GM21723 (cell line): ENCODE measurements around the gene SFI1.
"Not testable (repeated sequence)": the region's sequence is repeated elsewhere in the genome, so short reads cannot be mapped to it uniquely, and the experiment has no call there.

ENCODE experiments used
- ATAC-seq: cut with Tn5 transposase; IDR thresholded peaks from one replicate; pipeline ENCODE4 v1.9.1; 2021; ENCODE audit warnings: mild to moderate bottlenecking, moderate library complexity; ENCODE audit not compliant: unreplicated experiment

The SFI1 gene

GRCh38 chr22:31630331-31631329 is 134.3 kb downstream of the SFI1 start:
- ATAC-seq: no peak

GRCh38 chr22:31631436-31631835 is 135.1 kb downstream of the SFI1 start:
- no peak for ATAC-seq

GRCh38 chr22:31635638-31636306 is 139.4 kb downstream of the SFI1 start:
- ATAC-seq: no peak

- peak; percentile 52 for ATAC-seq
Measured at GRCh38 chr22:31637447-31637890, 141.1 kb downstream of the SFI1 start.

GRCh38 chr22:31637891-31638618 is 141.7 kb downstream of the SFI1 start:
- ATAC-seq: peak; percentile 23

GRCh38 chr22:31639436-31640039 is 143.2 kb downstream of the SFI1 start:
- no peak for ATAC-seq

- ATAC-seq: no peak
Measured at GRCh38 chr22:31646186-31647019, 150.1 kb downstream of the SFI1 start.

- ATAC-seq: no peak
Measured at GRCh38 chr22:31647066-31647465, 150.7 kb downstream of the SFI1 start.

GRCh38 chr22:31647523-31648320 is 151.4 kb downstream of the SFI1 start:
- ATAC-seq: no peak

GRCh38 chr22:31650391-31650790 is 154.1 kb downstream of the SFI1 start:
- ATAC-seq: no peak

- ATAC-seq: no peak
Measured at GRCh38 chr22:31651664-31652063, 155.3 kb downstream of the SFI1 start.

- ATAC-seq: no peak
Measured at GRCh38 chr22:31652088-31652487, 155.8 kb downstream of the SFI1 start.

- no peak for ATAC-seq
Measured at GRCh38 chr22:31652911-31653684, 156.8 kb downstream of the SFI1 start.

- no peak for ATAC-seq
Measured at GRCh38 chr22:31653944-31654343, 157.6 kb downstream of the SFI1 start.

GRCh38 chr22:31654408-31654807 is 158.1 kb downstream of the SFI1 start:
- ATAC-seq: no peak

- no peak for ATAC-seq
Measured at GRCh38 chr22:31659246-31659645, 162.9 kb downstream of the SFI1 start.

GRCh38 chr22:31660860-31661341 is 164.6 kb downstream of the SFI1 start:
- ATAC-seq: not testable (repeated sequence)
